Lower lobe of right lung (tissue), 2 donors: ENCODE data around the gene PMP22. TPM values are rescaled to one million over a fixed set of nuclear protein-coding genes. Genes with fewer than 3 reads are reported as not detected.

Experiments used
- ATAC-seq, 2 donors: fragments of 200-7000 bp; cut with Tn5 transposase; one replicate each; pipeline ENCODE4 v1.9.1; 2020 to 2022; ENCODE audit warnings: mild to moderate bottlenecking in 2 of 2, moderate library complexity in 2 of 2
- DNase-seq: peaks from one replicate; pipeline ENCODE4 v3.0.0-alpha.2; 2020
- H3K27ac ChIP-seq: fragments of 200-600 bp; one replicate; pipeline ENCODE4 v1.8.0; 2022
- H3K27me3 ChIP-seq: fragments of 200-600 bp; one replicate; pipeline ENCODE4 v1.8.0; 2022; ENCODE audit warnings: low read depth
- H3K36me3 ChIP-seq: fragments of 200-600 bp; one replicate; pipeline ENCODE4 v1.8.0; 2022; ENCODE audit warnings: mild to moderate bottlenecking
- H3K4me1 ChIP-seq: fragments of 200-600 bp; one replicate; pipeline ENCODE4 v1.8.0; 2022
- H3K4me3 ChIP-seq: fragments of 200-600 bp; one replicate; pipeline ENCODE4 v1.8.0; 2022; ENCODE audit warnings: mild to moderate bottlenecking
- H3K9me3 ChIP-seq: fragments of 200-600 bp; one replicate; pipeline ENCODE4 v1.8.0; 2022
- CTCF ChIP-seq: fragments of 200-600 bp; IDR thresholded peaks from one replicate; pipeline ENCODE4 v1.8.0; 2022; ENCODE audit warnings: antibody characterized with exemption, mild to moderate bottlenecking
- intact Hi-C: fragments of 100-400 bp; cut with DNase I; formaldehyde crosslinking; loops from one replicate; pipeline ENCODE4 v1.11.0; 2022
- total RNA-seq: library from RNA; stranded (reverse); fragmentation: NEBNext Ultra II Directional; extraction: Animal tissue kit (Norgen Biotek cat#: 25700); gene quantifications from one replicate; pipeline ENCODE4 v1.2.1, GENCODE V29; 2021
- donor health status: DM: no; HTN: yes; CAD: no; lungs with severe emphysema.

PMP22 gene
- total RNA-seq, 1 donor from 2014 or later, result 125 TPM

DNA sequence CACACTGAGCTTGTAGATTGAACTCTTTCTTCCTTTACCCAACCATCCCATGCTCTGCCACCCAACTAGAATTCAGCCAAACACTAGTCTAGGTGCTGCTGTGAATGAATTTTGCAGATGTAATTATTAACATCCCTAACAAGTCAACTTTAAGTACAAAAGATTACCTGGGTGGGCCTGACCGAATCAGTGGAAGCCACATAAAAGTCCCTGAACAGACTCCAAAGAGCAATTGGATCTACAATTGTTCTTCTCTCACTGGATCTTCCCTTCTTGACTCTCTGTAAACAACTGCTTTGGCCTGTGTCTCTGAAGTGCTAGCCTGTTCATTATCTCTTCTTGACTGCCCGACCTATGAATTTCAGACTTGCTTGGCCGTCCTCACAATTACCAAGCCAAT, 67.9 kb downstream of the PMP22 start:
- ATAC-seq (no peak), DNase-seq (no peak)
- intact Hi-C loops, result no loop called here
- peaks cover 16% of the 10 kb centered on the region for H3K9me3 ChIP-seq
- H3K4me1 ChIP-seq, result no peaks in the 10 kb centered on the region
- H3K27me3 ChIP-seq, result no peaks in the 10 kb centered on the region
- H3K36me3 ChIP-seq, result no peaks in the 10 kb centered on the region
- no peak for TF ChIP-seq CTCF
- H3K27ac ChIP-seq, result no peak overlapping the region
- H3K4me3 ChIP-seq, result no peak overlapping the region

DNA sequence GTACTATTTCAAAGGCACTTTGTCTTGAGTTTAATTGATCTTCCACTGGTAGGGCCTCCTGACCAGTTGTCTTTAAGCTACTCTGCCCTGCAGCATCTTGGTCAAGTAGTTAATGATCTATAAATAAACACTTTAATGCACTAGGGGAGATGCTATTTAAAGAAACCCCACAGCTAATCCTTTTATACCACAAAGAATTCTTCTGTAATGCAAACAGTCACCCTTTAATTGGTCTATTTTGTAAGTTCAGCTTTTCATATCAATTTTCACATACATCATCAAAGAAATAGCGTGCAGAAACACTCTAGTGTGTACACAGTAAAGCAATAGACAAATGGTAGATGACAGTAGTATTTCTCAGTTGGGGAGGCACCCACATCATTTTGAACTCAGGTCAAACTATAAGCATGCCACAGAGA, 70.3 kb downstream of the PMP22 start:
- no peak for ATAC-seq
- DNase-seq, result no peak
- no peak overlapping the region for H3K27ac ChIP-seq
- TF ChIP-seq CTCF, result no peak
- H3K4me1 ChIP-seq, result no peaks in the 10 kb centered on the region
- peaks cover 5% of the 10 kb centered on the region for H3K9me3 ChIP-seq
- no peaks in the 10 kb centered on the region for H3K27me3 ChIP-seq
- no peaks in the 10 kb centered on the region for H3K36me3 ChIP-seq
- no peak overlapping the region for H3K4me3 ChIP-seq
- intact Hi-C loops, result no loop called here

DNA sequence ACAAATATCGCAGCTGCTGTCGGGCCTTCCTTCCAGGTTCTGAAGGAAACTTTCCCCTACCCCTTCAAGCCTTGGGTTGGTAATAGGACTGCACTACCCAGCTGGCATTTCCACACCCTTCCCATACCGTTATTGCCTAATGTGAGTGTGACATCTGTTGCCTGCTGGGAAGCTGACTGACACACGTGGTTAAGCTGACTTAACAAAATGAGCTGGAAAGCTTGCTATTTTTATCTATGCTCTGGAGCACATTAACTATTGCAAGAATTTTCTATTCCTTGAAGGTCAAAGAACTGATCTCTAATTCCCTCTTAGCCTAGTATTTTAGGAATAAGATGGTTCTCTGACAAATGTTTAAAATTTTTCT, 79.5 kb downstream of the PMP22 start:
- Histone ChIP-seq H3K4me3 (no peak overlapping the region), H3K9me3 (no peaks in the 10 kb centered on the region), H3K27ac (no peak overlapping the region), H3K36me3 (no peaks in the 10 kb centered on the region), H3K27me3 (no peaks in the 10 kb centered on the region), H3K4me1 (peaks cover 11% of the 10 kb centered on the region)
- intact Hi-C loops, result no loop called here
- ATAC-seq, result peak; percentile 43 to 76
- no peak for DNase-seq
- TF ChIP-seq CTCF, result no peak

- H3K36me3 ChIP-seq, result no peaks in the 10 kb centered on the region
- H3K27me3 ChIP-seq, result no peaks in the 10 kb centered on the region
- H3K4me1 ChIP-seq, result peaks cover 11% of the 10 kb centered on the region
- H3K9me3 ChIP-seq, result no peaks in the 10 kb centered on the region
- ATAC-seq (no peak), DNase-seq (no peak)
- intact Hi-C loops, result no loop called here
- no peak for TF ChIP-seq CTCF
- H3K27ac ChIP-seq, result no peak overlapping the region
- H3K4me3 ChIP-seq, result no peak overlapping the region
Observed at GRCh38 chr17:15184872-15185624, 80.1 kb downstream of the PMP22 start.

DNA sequence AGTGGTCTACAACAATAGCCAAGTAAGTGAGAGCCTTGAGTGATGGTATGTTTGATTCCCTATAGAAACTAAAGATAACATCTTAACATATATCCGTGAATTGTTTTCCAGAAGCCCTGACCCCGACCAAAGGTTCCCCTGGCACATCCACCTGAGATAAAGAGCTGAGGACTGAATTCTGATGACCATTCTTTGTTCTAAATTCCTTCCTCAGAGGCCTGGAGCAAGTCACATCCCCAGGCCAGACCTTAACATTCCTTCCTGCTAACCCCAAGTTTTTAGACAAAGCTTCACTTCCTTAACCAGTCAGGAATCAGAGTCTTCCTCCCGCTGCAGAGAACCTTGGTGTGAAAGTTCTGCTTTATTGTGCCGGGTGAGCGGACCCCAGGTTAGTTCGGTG, 83.3 kb downstream of the PMP22 start:
- Histone ChIP-seq H3K4me1 (peaks cover 11% of the 10 kb centered on the region), H3K27ac (no peak overlapping the region), H3K9me3 (no peaks in the 10 kb centered on the region), H3K36me3 (no peaks in the 10 kb centered on the region), H3K27me3 (no peaks in the 10 kb centered on the region), H3K4me3 (no peak overlapping the region)
- no peak for TF ChIP-seq CTCF
- no peak for DNase-seq
- ATAC-seq, result no peak
- intact Hi-C loops, result no loop called here
